IPS-18a (cell line): ENCODE results near the gene LCAT.
A peak's percentile ranks its signal among the peaks of the same experiment; 100 is the strongest.

Source experiments
- H3K27ac ChIP-seq: one replicate; pipeline ENCODE4 v1.5.1; 2013; ENCODE audit warnings: low read length
- H3K27me3 ChIP-seq: one replicate; pipeline ENCODE4 v1.6.1; 2013; ENCODE audit warnings: mild to moderate bottlenecking, low read length; ENCODE audit not compliant: control insufficient read depth, insufficient read depth
- H3K36me3 ChIP-seq: one replicate; pipeline ENCODE4 v1.6.1; 2013; ENCODE audit warnings: low read depth, low read length; ENCODE audit not compliant: control insufficient read depth
- H3K4me1 ChIP-seq: one replicate; pipeline ENCODE4 v1.6.1; 2013; ENCODE audit warnings: low read depth, low read length; ENCODE audit not compliant: control insufficient read depth
- H3K4me3 ChIP-seq: one replicate; pipeline ENCODE4 v1.5.1; 2013; ENCODE audit warnings: low read length
- H3K9ac ChIP-seq: one replicate; pipeline ENCODE4 v1.6.1; 2013; ENCODE audit warnings: mild to moderate bottlenecking, low read length, moderate library complexity
- H3K9me3 ChIP-seq: one replicate; pipeline ENCODE4 v1.6.1; 2013; ENCODE audit warnings: low read depth, low read length; ENCODE audit not compliant: control insufficient read depth

LCAT gene

DNA sequence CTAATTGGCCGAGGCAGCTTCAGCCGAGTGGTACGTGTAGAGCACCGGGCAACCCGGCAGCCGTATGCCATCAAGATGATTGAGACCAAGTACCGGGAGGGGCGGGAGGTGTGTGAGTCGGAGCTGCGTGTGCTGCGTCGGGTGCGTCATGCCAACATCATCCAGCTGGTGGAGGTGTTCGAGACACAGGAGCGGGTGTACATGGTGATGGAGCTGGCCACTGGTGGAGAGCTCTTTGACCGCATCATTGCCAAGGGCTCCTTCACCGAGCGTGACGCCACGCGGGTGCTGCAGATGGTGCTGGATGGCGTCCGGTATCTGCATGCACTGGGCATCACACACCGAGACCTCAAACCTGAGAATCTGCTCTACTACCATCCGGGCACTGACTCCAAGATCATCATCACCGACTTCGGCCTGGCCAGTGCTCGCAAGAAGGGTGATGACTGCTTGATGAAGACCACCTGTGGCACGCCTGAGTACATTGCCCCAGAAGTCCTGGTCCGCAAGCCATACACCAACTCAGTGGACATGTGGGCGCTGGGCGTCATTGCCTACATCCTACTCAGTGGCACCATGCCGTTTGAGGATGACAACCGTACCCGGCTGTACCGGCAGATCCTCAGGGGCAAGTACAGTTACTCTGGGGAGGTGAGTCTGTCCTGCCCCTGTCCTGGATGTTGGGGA, 34.7 kb downstream of the LCAT start:
- no peaks in the 10 kb centered on the region for H3K27me3 ChIP-seq
- H3K4me3 ChIP-seq = no peak overlapping the region
- no peak overlapping the region for H3K27ac ChIP-seq
- H3K4me1 ChIP-seq = no peaks in the 10 kb centered on the region
- H3K9ac ChIP-seq = no peak overlapping the region
- H3K36me3 ChIP-seq = peaks cover 22% of the 10 kb centered on the region
- H3K9me3 ChIP-seq = no peaks in the 10 kb centered on the region

DNA sequence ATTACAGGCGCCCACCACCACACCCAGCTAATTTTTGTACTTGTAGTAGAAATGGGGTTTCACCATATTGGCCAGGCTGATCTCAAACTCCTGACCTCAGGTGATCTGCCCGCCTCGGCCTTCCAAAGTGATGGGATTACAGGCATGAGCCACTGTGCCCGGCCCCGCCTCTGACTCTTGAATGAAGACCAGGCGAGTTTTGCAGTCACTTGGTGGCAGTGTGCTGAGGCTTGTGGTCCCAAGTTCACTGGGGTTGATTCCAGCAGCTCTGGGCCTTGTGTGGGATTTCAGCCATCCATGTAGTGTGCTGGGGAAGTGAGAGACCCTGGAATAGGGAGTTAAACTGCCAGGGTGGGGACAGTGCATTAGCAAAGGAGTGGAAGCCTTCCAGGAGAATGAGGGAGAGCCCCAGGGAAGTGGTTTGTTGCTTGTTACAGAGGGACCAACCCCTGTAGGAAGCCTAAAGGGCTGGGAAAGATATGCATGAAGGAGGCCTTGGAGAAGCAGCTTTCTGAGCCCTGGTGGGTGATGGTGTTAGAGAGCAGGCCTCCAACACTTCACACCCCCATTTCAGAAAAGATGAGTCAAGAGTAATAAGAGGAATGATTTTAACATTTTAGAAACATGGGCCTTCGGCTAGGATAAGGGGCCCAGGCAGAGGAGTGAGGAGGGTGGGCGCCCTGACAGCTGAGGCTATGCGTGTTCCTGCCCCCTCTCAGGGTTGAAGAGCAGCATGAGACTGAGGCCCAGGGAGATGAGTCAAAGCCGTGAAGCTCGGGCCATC, 36.3 kb downstream of the LCAT start:
- H3K27me3 ChIP-seq = no peaks in the 10 kb centered on the region
- no peak overlapping the region for H3K9ac ChIP-seq
- H3K36me3 ChIP-seq = peaks cover 22% of the 10 kb centered on the region
- no peak overlapping the region for H3K27ac ChIP-seq
- H3K9me3 ChIP-seq = no peaks in the 10 kb centered on the region
- H3K4me1 ChIP-seq = no peaks in the 10 kb centered on the region
- H3K4me3 ChIP-seq = no peak overlapping the region

DNA sequence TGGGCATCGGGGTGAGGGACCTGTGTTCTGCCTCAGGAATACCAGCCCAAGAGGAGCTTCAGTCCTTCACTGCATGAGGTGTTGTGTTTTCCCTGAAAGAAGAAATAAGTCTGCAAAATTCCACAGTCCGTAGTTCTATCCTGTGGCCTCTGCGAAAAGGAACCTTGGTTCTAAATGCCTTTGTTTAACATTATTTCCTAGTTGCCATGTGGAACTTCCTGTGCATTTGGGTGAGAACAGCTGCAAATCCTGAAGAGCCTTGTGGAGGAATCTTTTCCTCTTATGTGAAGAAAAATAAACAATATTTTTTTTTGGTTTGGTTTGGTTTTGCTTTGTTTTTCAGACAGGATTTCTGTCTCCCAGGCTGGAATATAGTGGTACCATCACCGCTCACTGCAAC, 41.1 kb downstream of the LCAT start:
- Histone ChIP-seq H3K9ac (no peak overlapping the region), H3K27ac (no peak overlapping the region), H3K36me3 (no peaks in the 10 kb centered on the region), H3K4me3 (no peak overlapping the region), H3K27me3 (no peaks in the 10 kb centered on the region), H3K9me3 (no peaks in the 10 kb centered on the region), H3K4me1 (no peaks in the 10 kb centered on the region)

GRCh38 chr16:67901734-67902133, 42.2 kb downstream of the LCAT start:
- no peak overlapping the region for H3K27ac ChIP-seq
- H3K36me3 ChIP-seq = no peaks in the 10 kb centered on the region
- H3K4me3 ChIP-seq = no peak overlapping the region

DNA sequence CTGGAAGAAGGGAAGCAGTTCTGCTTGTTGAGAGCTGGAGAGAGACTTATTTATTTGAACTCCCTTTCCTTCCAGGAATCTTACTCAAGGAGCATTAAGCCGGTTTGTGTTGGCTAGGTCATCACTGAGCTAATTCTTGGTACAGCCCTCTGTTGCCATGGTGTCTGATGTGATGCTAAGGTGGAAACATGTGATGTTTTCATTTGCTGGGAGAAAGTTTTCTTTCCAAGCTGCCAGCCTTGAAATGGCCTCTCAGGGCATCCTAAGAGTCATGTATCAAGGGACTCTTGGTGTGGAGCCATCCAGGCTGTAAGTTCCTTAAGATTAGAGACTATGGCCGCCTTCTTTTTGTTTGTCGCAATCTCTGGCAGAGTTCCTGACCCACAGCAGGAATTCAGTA, 46.7 kb downstream of the LCAT start:
- H3K27ac ChIP-seq = no peak overlapping the region

More at GRCh38 chr16:67901734-67902133, 42.2 kb downstream of the LCAT start:
- H3K9me3 ChIP-seq = no peaks in the 10 kb centered on the region
- no peaks in the 10 kb centered on the region for H3K27me3 ChIP-seq
- no peaks in the 10 kb centered on the region for H3K4me1 ChIP-seq
- no peak overlapping the region for H3K9ac ChIP-seq

DNA sequence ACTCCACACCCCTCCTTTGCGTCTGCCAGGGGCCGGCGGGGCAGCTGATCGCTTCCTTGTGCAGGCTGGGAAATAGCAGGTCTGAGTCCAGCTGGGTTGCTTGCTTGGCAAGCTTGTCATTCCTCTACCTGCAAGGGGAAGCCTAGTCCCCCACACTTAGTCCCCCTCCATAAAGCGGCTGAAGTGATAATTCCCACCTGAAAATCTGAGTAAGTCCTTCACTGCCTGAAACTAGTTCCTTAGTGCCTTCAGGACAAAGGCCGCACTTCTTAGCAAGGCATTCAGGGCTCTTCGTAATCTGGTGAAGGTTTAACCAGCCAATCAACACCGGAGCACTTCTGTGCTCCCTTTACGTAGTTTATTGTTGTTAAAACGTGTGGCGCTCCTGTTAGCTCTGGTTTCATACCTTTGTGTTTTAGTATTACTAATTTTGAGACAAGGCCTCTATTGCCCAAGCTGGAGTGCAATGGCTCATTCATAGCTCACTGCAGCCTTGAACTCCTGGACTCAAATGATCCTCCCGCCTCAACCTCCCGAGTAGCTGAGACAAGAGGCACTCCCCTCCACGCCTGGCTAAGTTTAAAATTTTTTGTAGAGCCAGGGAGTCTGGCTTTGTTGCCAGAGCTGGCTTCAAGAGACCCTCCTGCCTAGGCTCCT, 50.0 kb downstream of the LCAT start:
- no peaks in the 10 kb centered on the region for H3K9me3 ChIP-seq
- H3K4me1 ChIP-seq = peaks cover 9% of the 10 kb centered on the region
- H3K36me3 ChIP-seq = no peaks in the 10 kb centered on the region
- H3K9ac ChIP-seq = peak overlapping the region; percentile 94
- H3K27ac ChIP-seq = peak overlapping the region; percentile 79
- H3K27me3 ChIP-seq = no peaks in the 10 kb centered on the region
- H3K4me3 ChIP-seq = peak overlapping the region; percentile 95

More for the DNA sequence above, 46.7 kb downstream of the LCAT start:
- Histone ChIP-seq H3K9ac (no peak overlapping the region), H3K27me3 (no peaks in the 10 kb centered on the region), H3K4me1 (peaks cover 9% of the 10 kb centered on the region), H3K36me3 (no peaks in the 10 kb centered on the region), H3K4me3 (no peak overlapping the region), H3K9me3 (no peaks in the 10 kb centered on the region)

DNA sequence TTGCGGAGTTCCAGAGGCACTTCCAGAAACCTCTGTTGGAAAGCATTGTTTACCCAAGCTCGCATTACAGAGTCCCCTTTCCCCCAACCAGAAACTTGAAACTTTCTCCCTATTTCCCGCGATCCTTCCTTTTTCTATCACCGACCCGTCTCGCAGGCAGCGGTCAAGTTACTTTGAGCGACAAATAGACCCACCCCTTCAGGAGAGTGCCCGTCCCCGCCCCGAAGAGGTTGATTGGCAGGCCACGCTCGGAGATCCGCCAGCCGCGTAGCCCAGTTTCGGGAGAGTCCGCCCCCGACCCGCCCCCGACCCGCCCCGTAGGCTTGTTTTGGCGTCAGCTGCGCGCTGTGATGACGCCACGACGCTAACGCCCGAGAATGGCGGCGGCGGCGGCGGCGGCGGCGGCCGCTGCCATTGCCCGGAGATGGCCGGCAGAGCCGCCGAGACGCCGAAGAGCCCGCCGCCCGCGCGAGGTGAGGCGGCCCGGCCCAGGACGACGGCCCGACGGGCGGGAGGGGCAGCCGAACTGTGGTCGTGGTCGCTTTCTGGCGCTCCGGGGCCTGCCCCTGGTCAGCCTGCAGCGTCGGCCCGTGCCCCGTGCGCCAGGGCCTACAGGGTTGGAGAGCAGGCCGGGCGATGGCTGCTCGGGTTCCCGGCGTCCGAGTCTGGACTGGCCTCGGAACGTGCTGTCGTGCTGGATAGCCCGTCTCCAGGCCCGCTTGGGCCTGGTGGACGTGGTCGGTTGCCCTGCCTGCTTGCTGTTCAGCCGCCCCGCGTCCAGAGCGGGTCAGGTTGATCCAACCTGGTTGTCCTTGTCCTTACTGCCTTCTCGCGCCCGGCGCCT, 50.8 kb downstream of the LCAT start, which contains the start of gene PSKH1:
TSS of gene PSKH1 (plus strand) at position 356 of the 844 bp plus-strand sequence. CDS start 15,496 bp downstream, outside the sequence.
- peak within 1 kb of the TSS; percentile 79 for H3K27ac ChIP-seq

GRCh38 chr16:67892375-67892774, 51.5 kb downstream of the LCAT start:
- Histone ChIP-seq H3K4me1 (peaks cover 9% of the 10 kb centered on the region), H3K27ac (peak overlapping the region; percentile 11), H3K27me3 (no peaks in the 10 kb centered on the region), H3K9me3 (no peaks in the 10 kb centered on the region), H3K4me3 (peak overlapping the region; percentile 65), H3K36me3 (no peaks in the 10 kb centered on the region), H3K9ac (peak overlapping the region; percentile 65)

More for the DNA sequence above, 50.8 kb downstream of the LCAT start, which contains the start of gene PSKH1:
- Histone ChIP-seq H3K9me3 (no peaks in the 10 kb centered on the region), H3K36me3 (no peaks in the 10 kb centered on the region), H3K9ac (peak within 1 kb of the TSS; percentile 94), H3K4me1 (peaks cover 9% of the 10 kb centered on the region), H3K27me3 (no peaks in the 10 kb centered on the region), H3K4me3 (peak within 1 kb of the TSS; percentile 95)
